Caco-2 (cell line): ENCODE data around the gene SREBF1. TPM values are rescaled to one million over a fixed set of nuclear protein-coding genes. Genes with fewer than 3 reads are reported as not detected.

Experiments used
- BruUV-seq: library from RNA; stranded (reverse); fragments of 400-500 nt; replicated peaks from 2 replicates; lab custom pipeline; 2021; lab: Mats Ljungman, UMichigan
- CTCF ChIA-PET: fragments of 300-600 bp; sonication (Branson Sonifier 250); formaldehyde crosslinking; loops from one replicate; lab custom pipeline; 2022; ENCODE audit warnings: antibody characterized with exemption; lab: Charles Lee
- POLR2A ChIA-PET: fragments of 300-600 bp; sonication (Branson Sonifier 250); formaldehyde crosslinking; loops from one replicate; lab custom pipeline; 2022; ENCODE audit warnings: antibody characterized with exemption; lab: Charles Lee
- DNase-seq, 2 experiments: peaks; one replicate each; pipeline versions ENCODE4 v3.0.0 to v3.0.0-alpha.2; 2020 to 2022
- H3K27me3 ChIP-seq: replicated peaks from 2 replicates; pipeline ENCODE4 v1.6.0; 2011; ENCODE audit warnings: low read length; ENCODE audit not compliant: control insufficient read depth, insufficient read depth
- H3K36me3 ChIP-seq: 2 replicates; pipeline ENCODE4 v1.5.1; 2011; ENCODE audit warnings: low read length; ENCODE audit not compliant: control insufficient read depth, insufficient read depth
- H3K4me1 ChIP-seq: fragments of 250-450 bp; sonication (Bioruptor Pico); 2 replicates; pipeline ENCODE4 v1.5.1; 2020; ENCODE audit warnings: mild to moderate bottlenecking
- H3K4me3 ChIP-seq: 2 replicates; pipeline ENCODE4 v1.5.1; 2011; ENCODE audit warnings: low read depth, mild to moderate bottlenecking, control low read depth, low read length
- H3K9me3 ChIP-seq: fragments of 250-450 bp; sonication (Bioruptor Pico); 2 replicates; pipeline ENCODE4 v1.5.1; 2020; ENCODE audit warnings: mild to moderate bottlenecking, moderate library complexity
- H3K27ac Mint-ChIP-seq: one replicate; pipeline ENCODE4 v1.8.0; 2022; ENCODE audit warnings: mixed read lengths; ENCODE audit not compliant: unreplicated experiment
- H3K27me3 Mint-ChIP-seq: one replicate; pipeline ENCODE4 v1.8.0; 2022; ENCODE audit warnings: mixed read lengths; ENCODE audit not compliant: insufficient read depth, unreplicated experiment
- H3K36me3 Mint-ChIP-seq: one replicate; pipeline ENCODE4 v1.8.0; 2022; ENCODE audit warnings: mild to moderate bottlenecking, mixed read lengths; ENCODE audit not compliant: insufficient read depth, unreplicated experiment
- H3K4me1 Mint-ChIP-seq: one replicate; pipeline ENCODE4 v1.8.0; 2022; ENCODE audit warnings: low read depth, mixed read lengths; ENCODE audit not compliant: unreplicated experiment
- H3K4me3 Mint-ChIP-seq: one replicate; pipeline ENCODE4 v1.8.0; 2022; ENCODE audit warnings: mild to moderate bottlenecking, moderate library complexity, mixed read lengths; ENCODE audit not compliant: unreplicated experiment
- H3K9me3 Mint-ChIP-seq: one replicate; pipeline ENCODE4 v1.8.0; 2022; ENCODE audit warnings: mixed read lengths; ENCODE audit not compliant: unreplicated experiment
- intact Hi-C: fragments of 100-400 bp; cut with micrococcal nuclease; formaldehyde crosslinking; loops from one replicate; pipeline ENCODE4 v1.10.0; 2022; ENCODE audit not compliant: unreplicated experiment
- total RNA-seq: library from RNA; stranded (reverse); gene quantifications from 2 replicates; pipeline ENCODE4 v1.2.3, GENCODE V29; 2022
- TF ChIP-seq, protein P1 (sequence below), 2 experiments: fragments of 200-600 bp in 1 of 2; IDR thresholded peaks; 1 replicate in 1 of 2; 2 replicates in 1 of 2; pipeline versions ENCODE4 v1.5.1 to v1.8.0; 2011 to 2022; ENCODE audit warnings: antibody characterized with exemption in 1 of 2, control low read depth in 1 of 2, inconsistent platforms in 1 of 2, low read depth in 1 of 2, low read length in 1 of 2, mild to moderate bottlenecking in 1 of 2, moderate library complexity in 1 of 2; ENCODE audit not compliant: insufficient read depth in 1 of 2, severe bottlenecking in 1 of 2, unreplicated experiment in 1 of 2

Gene SREBF1
- total RNA-seq, 1 experiment from 2014 or later, result 118 TPM

DNA sequence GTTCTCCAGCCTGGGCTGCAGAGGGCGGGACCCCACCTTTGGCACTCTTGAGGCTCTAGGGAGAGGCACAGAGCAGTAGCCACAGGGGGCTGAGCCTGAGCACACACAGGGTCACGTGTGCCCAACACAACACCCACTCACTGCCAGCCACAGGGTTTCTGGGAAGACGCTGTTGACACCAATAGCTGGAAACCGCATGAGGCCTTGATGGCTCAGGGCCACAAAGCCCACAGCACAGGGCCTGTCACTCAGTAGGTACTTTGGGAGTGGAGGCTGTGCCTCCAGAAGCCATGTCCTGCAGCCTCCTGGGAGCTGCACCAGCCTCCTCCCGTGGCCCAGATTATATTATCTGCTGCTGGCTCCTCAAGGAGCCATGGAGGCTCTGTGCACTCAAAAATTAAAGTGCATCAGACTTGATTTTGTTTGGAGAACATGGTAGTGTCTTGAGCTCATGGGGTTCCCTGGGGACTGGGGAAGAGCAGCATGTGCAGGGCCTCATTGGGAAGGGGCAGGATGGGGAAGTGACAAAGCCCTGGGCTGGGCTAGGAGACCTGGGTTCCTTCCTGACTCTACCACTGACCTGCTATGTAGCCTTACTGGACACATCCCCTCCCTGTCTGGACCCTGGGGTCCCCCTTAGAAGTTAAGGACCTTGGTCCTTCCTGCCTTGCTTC, 12.5 kb upstream of the SREBF1 start:
- TF ChIP-seq, protein P1, sequence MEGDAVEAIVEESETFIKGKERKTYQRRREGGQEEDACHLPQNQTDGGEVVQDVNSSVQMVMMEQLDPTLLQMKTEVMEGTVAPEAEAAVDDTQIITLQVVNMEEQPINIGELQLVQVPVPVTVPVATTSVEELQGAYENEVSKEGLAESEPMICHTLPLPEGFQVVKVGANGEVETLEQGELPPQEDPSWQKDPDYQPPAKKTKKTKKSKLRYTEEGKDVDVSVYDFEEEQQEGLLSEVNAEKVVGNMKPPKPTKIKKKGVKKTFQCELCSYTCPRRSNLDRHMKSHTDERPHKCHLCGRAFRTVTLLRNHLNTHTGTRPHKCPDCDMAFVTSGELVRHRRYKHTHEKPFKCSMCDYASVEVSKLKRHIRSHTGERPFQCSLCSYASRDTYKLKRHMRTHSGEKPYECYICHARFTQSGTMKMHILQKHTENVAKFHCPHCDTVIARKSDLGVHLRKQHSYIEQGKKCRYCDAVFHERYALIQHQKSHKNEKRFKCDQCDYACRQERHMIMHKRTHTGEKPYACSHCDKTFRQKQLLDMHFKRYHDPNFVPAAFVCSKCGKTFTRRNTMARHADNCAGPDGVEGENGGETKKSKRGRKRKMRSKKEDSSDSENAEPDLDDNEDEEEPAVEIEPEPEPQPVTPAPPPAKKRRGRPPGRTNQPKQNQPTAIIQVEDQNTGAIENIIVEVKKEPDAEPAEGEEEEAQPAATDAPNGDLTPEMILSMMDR (IDR thresholded peaks at IDR 0.05; ENCODE audit: insufficient read depth in 1 of 2, low read depth in 1 of 2, low read length in 1 of 2, severe bottlenecking in 1 of 2, unreplicated experiment in 1 of 2), result no peak
- Mint-ChIP-seq H3K4me1 (no peaks in the 10 kb centered on the region), H3K27me3 (no peaks in the 10 kb centered on the region), H3K9me3 (no peaks in the 10 kb centered on the region), H3K4me3 (no peak overlapping the region), H3K36me3 (peaks cover 7% of the 10 kb centered on the region), H3K27ac (no peak overlapping the region)
- H3K4me3 ChIP-seq, result no peak overlapping the region
- no peaks in the 10 kb centered on the region for H3K27me3 ChIP-seq
- BruUV-seq, result no TSS peak
- 0 out of 2 replicates have a peak, but pooled peaks cover 3% of the 10 kb centered on the region for H3K4me1 ChIP-seq
- POLR2A ChIA-PET, result no interaction called here
- intact Hi-C loops, result no loop called here
- CTCF ChIA-PET, result interaction anchor here (0.8 kb wide), 1 partner anchor 70 kb away, joined by 3 read pairs; no protein-coding TSS in a partner anchor
- no peaks in the 10 kb centered on the region for H3K9me3 ChIP-seq
- DNase-seq, result no peak
- H3K36me3 ChIP-seq, result no peaks in the 10 kb centered on the region

GRCh38 chr17:17848311-17849082, 11.7 kb upstream of the SREBF1 start:
- Histone ChIP-seq H3K9me3 (no peaks in the 10 kb centered on the region), H3K4me1 (no peaks in the 10 kb centered on the region), H3K36me3 (no peaks in the 10 kb centered on the region), H3K27me3 (no peaks in the 10 kb centered on the region), H3K4me3 (no peak overlapping the region)
- no peak for DNase-seq
- ChIA-PET POLR2A (no interaction called here), CTCF (no interaction called here)
- Mint-ChIP-seq H3K4me3 (no peak overlapping the region), H3K4me1 (no peaks in the 10 kb centered on the region), H3K36me3 (peaks cover 7% of the 10 kb centered on the region), H3K9me3 (no peaks in the 10 kb centered on the region), H3K27ac (no peak overlapping the region), H3K27me3 (no peaks in the 10 kb centered on the region)
- TF ChIP-seq, protein P1 (IDR thresholded peaks at IDR 0.05; ENCODE audit: insufficient read depth in 1 of 2, low read depth in 1 of 2, low read length in 1 of 2, severe bottlenecking in 1 of 2, unreplicated experiment in 1 of 2), result no peak
- intact Hi-C loops, result no loop called here
- BruUV-seq, result no TSS peak

DNA sequence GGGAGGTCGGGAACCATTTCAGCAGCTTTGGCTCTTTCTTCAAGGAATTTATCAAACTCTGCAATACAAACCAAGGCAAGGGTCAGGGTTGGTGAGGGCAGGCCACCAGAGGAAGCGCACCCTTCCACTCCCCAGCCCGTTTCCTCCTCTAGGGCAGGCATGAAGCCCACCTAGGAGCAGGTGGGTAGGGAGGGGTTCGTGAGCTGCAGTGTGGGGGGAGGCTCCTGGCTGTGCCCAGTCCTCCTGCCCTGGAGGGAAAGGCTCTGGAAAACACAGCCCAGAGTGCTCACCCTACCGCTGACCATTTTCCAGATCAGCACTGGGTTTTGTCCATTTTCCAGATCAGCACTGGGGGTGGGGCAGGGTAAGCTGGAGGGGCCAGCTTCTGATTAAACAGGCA, 10.9 kb upstream of the SREBF1 start:
- H3K4me1 Mint-ChIP-seq, result no peaks in the 10 kb centered on the region
- no peaks in the 10 kb centered on the region for H3K9me3 Mint-ChIP-seq
- no peaks in the 10 kb centered on the region for H3K27me3 Mint-ChIP-seq
- BruUV-seq, result no TSS peak
- no peak overlapping the region for H3K27ac Mint-ChIP-seq
- CTCF ChIA-PET, result no interaction called here
- intact Hi-C loops, result no loop called here
- H3K36me3 Mint-ChIP-seq, result peaks cover 10% of the 10 kb centered on the region
- Histone ChIP-seq H3K4me1 (no peaks in the 10 kb centered on the region), H3K27me3 (no peaks in the 10 kb centered on the region), H3K36me3 (no peaks in the 10 kb centered on the region), H3K9me3 (no peaks in the 10 kb centered on the region), H3K4me3 (no peak overlapping the region)
- TF ChIP-seq, protein P1 (IDR thresholded peaks at IDR 0.05; ENCODE audit: insufficient read depth in 1 of 2, low read depth in 1 of 2, low read length in 1 of 2, severe bottlenecking in 1 of 2, unreplicated experiment in 1 of 2), result no peak
- POLR2A ChIA-PET, result no interaction called here
- no peak for DNase-seq
- no peak overlapping the region for H3K4me3 Mint-ChIP-seq
